ENCODE data around the gene TMPRSS4. TPM values are rescaled to one million over a fixed set of nuclear protein-coding genes. Genes with fewer than 3 reads are reported as not detected.

TMPRSS4 gene
- total and polyA plus RNA-seq, 9 of the 15 experiments (the other 6 are each of a cell fraction or from before 2014, with no cell fraction given), result 4.0 to 10.0 (median 5.6) TPM

- TF ChIP-seq THRB (CRISPR knock-in tag; conservative IDR thresholded peaks at IDR 0.05), result no peak
- TF ChIP-seq TAF9B (IDR thresholded peaks at IDR 0.05; ENCODE audit: partially characterized antibody), result no peak
- TF ChIP-seq KAT2B (IDR thresholded peaks at IDR 0.05; ENCODE audit: low read depth, low read length), result no peak
- no peak for TF ChIP-seq SNIP1 (IDR thresholded peaks at IDR 0.05; ENCODE audit: low read depth)
- TF ChIP-seq ARID1B (IDR thresholded peaks at IDR 0.05), result 0 out of 2 replicates have a peak, but pooled peaks have one; percentile 15
- no peak for TF ChIP-seq SIX5 (IDR thresholded peaks at IDR 0.05; ENCODE audit: borderline replicate concordance in 1 of 2, insufficient read depth in 1 of 2, low read depth in 1 of 2, low read length in 2 of 2)
- TF ChIP-seq PRMT5 (CRISPR knock-in tag; IDR thresholded peaks at IDR 0.05), result no peak
- TF ChIP-seq ZNF41 (CRISPR knock-in tag; conservative IDR thresholded peaks at IDR 0.05), result no peak
- TF ChIP-seq PHF8 (IDR thresholded peaks at IDR 0.05; ENCODE audit: borderline replicate concordance, low read length), result no peak
- TF ChIP-seq CREB5 (CRISPR knock-in tag; IDR thresholded peaks at IDR 0.05), result no peak
- TF ChIP-seq FIP1L1 (IDR thresholded peaks at IDR 0.05; ENCODE audit: low read depth, low read length, poor library complexity, severe bottlenecking), result no peak
- no peak for TF ChIP-seq SMAD1 (IDR thresholded peaks at IDR 0.05; ENCODE audit: low read depth, low read length, partially characterized antibody)
- no peak for TF ChIP-seq KAT7 (CRISPR knock-in tag; IDR thresholded peaks at IDR 0.05; ENCODE audit: borderline replicate concordance)
- peak; percentile 59; the same call in 1 of the 2 replicates for TF ChIP-seq NCOR1 (IDR thresholded peaks at IDR 0.05)
- no peak for TF ChIP-seq JUNB (CRISPR knock-in tag; conservative IDR thresholded peaks at IDR 0.05)
- TF ChIP-seq ZNF695 (CRISPR knock-in tag; IDR thresholded peaks at IDR 0.05), result no peak
- TF ChIP-seq POLR2A (conservative IDR thresholded peaks at IDR 0.05), result no peak
- TF ChIP-seq ZNF121 (CRISPR knock-in tag; conservative IDR thresholded peaks at IDR 0.05), result no peak
- TF ChIP-seq NR2C2 (CRISPR knock-in tag; IDR thresholded peaks at IDR 0.05), result no peak
- peak; percentile 70 for TF ChIP-seq NR2C2 (tag; IDR thresholded peaks at IDR 0.05)
- no peak for TF ChIP-seq ZKSCAN8 (CRISPR knock-in tag; IDR thresholded peaks at IDR 0.05)
- no peak for TF ChIP-seq ESRRB (CRISPR knock-in tag; IDR thresholded peaks at IDR 0.05; ENCODE audit: borderline replicate concordance)
- no peak for TF ChIP-seq ZNF175 (CRISPR knock-in tag; IDR thresholded peaks at IDR 0.05; ENCODE audit: low read depth)
- TF ChIP-seq ZNF140 (CRISPR knock-in tag; IDR thresholded peaks at IDR 0.05), result no peak
- TF ChIP-seq HNRNPH1 (optimal IDR thresholded peaks at IDR 0.05; ENCODE audit: low read depth, low read length), result no peak
- no peak for TF ChIP-seq TFAM (CRISPR knock-in tag; conservative IDR thresholded peaks at IDR 0.05)
- TF ChIP-seq PHF20 (IDR thresholded peaks at IDR 0.05; ENCODE audit: partially characterized antibody), result no peak
- TF ChIP-seq TAF7 (tag; IDR thresholded peaks at IDR 0.05), result no peak
- peak in 1 of 2 experiments; percentile 83; a peak in 2 of 4 replicates for TF ChIP-seq RCOR1 (IDR thresholded peaks at IDR 0.05; ENCODE audit: borderline replicate concordance in 1 of 2, low read depth in 2 of 2, low read length in 2 of 2)
Measured at GRCh38 chr11:118092907-118093571, 16.2 kb downstream of the TMPRSS4 start (continued).
